GM18499 (cell line): Measurements from ENCODE around the gene ZNF527.
"Not testable (repeated sequence)": the region's sequence is repeated elsewhere in the genome, so short reads cannot be mapped to it uniquely, and the experiment has no call there.

ENCODE experiments used
- ATAC-seq: cut with Tn5 transposase; IDR thresholded peaks from one replicate; pipeline ENCODE4 v1.9.1; 2021; ENCODE audit warnings: moderate number of reproducible peaks; ENCODE audit not compliant: insufficient read depth, unreplicated experiment

ZNF527 gene

GRCh38 chr19:37370880-37371661 lies at the start of gene ZNF527:
Gene ZNF527, plus strand, starts transcription at chr19:37371099. Its CDS starts 3,100 bp downstream, at chr19:37374199.
- peak; percentile 82 for ATAC-seq

- no peak for ATAC-seq
Measured at GRCh38 chr19:37329686-37330085, 41.2 kb upstream of the ZNF527 start.

GRCh38 chr19:37332839-37333238 lies 38.1 kb upstream of the ZNF527 start:
- no peak for ATAC-seq

GRCh38 chr19:37333457-37333856 lies 37.4 kb upstream of the ZNF527 start:
- no peak for ATAC-seq

- ATAC-seq = no peak
Measured at GRCh38 chr19:37334179-37335071, 36.5 kb upstream of the ZNF527 start.

GRCh38 chr19:37342753-37343152 lies 28.1 kb upstream of the ZNF527 start:
- no peak for ATAC-seq

- ATAC-seq = no peak
Measured at GRCh38 chr19:37346091-37346490, 24.8 kb upstream of the ZNF527 start.

- no peak for ATAC-seq
Measured at GRCh38 chr19:37348060-37348459, 22.8 kb upstream of the ZNF527 start.

- no peak for ATAC-seq
Measured at GRCh38 chr19:37353968-37354367, 16.9 kb upstream of the ZNF527 start.

GRCh38 chr19:37355901-37356300 lies 15.0 kb upstream of the ZNF527 start:
- no peak for ATAC-seq

GRCh38 chr19:37361994-37362393 lies 8.9 kb upstream of the ZNF527 start:
- ATAC-seq = no peak

GRCh38 chr19:37362733-37363132 lies 8.2 kb upstream of the ZNF527 start:
- ATAC-seq = no peak

- ATAC-seq = peak; percentile 6
Measured at GRCh38 chr19:37370386-37370879, 466 bp upstream of the ZNF527 start.

- no peak for ATAC-seq
Measured at GRCh38 chr19:37389234-37389633, 18.3 kb downstream of the ZNF527 start.

- not testable (repeated sequence) for ATAC-seq
Measured at GRCh38 chr19:37391399-37391798, 20.5 kb downstream of the ZNF527 start.

- no peak for ATAC-seq
Measured at GRCh38 chr19:37401078-37401477, 30.2 kb downstream of the ZNF527 start.

- no peak for ATAC-seq
Measured at GRCh38 chr19:37403403-37403802, 32.5 kb downstream of the ZNF527 start.

- ATAC-seq = not testable (repeated sequence)
Measured at GRCh38 chr19:37406140-37406846, 35.4 kb downstream of the ZNF527 start.

GRCh38 chr19:37412700-37413099 lies 41.8 kb downstream of the ZNF527 start:
- ATAC-seq = no peak

- no peak for ATAC-seq
Measured at GRCh38 chr19:37413313-37414084, 42.6 kb downstream of the ZNF527 start.
